Neural crest cell (in vitro differentiated cells): Measurements from ENCODE around the gene EDEM1. TPM values are rescaled to one million over a fixed set of nuclear protein-coding genes. Genes with fewer than 3 reads are reported as not detected.

ENCODE experiments used
- DNase-seq: peaks from one replicate; pipeline ENCODE4 v3.0.0; 2021; ENCODE audit warnings: low read depth, mixed read lengths, low spot score
- H3K27ac Mint-ChIP-seq: one replicate; pipeline ENCODE4 v1.8.0; 2021; ENCODE audit warnings: mild to moderate bottlenecking, mixed read lengths; ENCODE audit not compliant: unreplicated experiment
- H3K27me3 Mint-ChIP-seq: 2 replicates; pipeline ENCODE4 v1.8.0; 2021; ENCODE audit warnings: low read depth, mild to moderate bottlenecking, mixed read lengths
- H3K36me3 Mint-ChIP-seq: 2 replicates; pipeline ENCODE4 v1.8.0; 2021; ENCODE audit warnings: low read depth, mild to moderate bottlenecking, mixed read lengths
- H3K4me1 Mint-ChIP-seq: 2 replicates; pipeline ENCODE4 v1.8.0; 2021; ENCODE audit warnings: mixed read lengths
- H3K4me3 Mint-ChIP-seq: one replicate; pipeline ENCODE4 v1.8.0; 2021; ENCODE audit warnings: mild to moderate bottlenecking, mixed read lengths
- H3K9me3 Mint-ChIP-seq: 2 replicates; pipeline ENCODE4 v1.8.0; 2021; ENCODE audit warnings: mixed read lengths
- total RNA-seq: library from RNA; stranded (reverse); gene quantifications from 2 replicates; pipeline ENCODE4 v1.2.1, GENCODE V29; 2021
- TF ChIP-seq, protein P1 (sequence below): fragments of 200-600 bp; sonication (generic); conservative IDR thresholded peaks from 2 replicates; pipeline ENCODE4 v1.5.0; 2021; ENCODE audit warnings: antibody characterized with exemption, mild to moderate bottlenecking

Gene EDEM1
- total RNA-seq, 1 donor from 2014 or later = 21.2 TPM

DNA sequence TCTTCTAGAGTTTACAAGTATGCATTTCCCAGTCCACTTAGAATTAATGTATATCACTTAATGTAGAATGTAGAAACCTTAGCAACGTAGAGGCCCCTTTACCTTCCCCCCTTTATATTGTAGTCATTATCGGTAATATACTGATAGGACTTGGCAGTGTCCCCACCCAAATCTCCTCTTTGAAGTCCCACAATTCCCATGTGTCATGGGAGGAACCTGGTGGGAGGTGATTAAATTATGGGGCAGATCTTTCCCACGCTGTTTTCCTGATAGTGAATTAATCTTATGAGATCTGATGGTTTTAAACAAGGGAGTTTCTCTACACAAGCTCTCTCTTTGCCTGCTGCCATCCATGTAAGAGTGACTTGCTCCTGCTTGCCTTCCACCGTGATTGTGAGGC lies 34.4 kb upstream of the EDEM1 start:
- Mint-ChIP-seq H3K4me3 (no peak overlapping the region), H3K27me3 (no peaks in the 10 kb centered on the region), H3K36me3 (peaks cover 17% of the 10 kb centered on the region), H3K9me3 (no peaks in the 10 kb centered on the region), H3K27ac (no peak overlapping the region), H3K4me1 (peaks cover 5% of the 10 kb centered on the region)
- no peak for DNase-seq
- TF ChIP-seq, protein P1, sequence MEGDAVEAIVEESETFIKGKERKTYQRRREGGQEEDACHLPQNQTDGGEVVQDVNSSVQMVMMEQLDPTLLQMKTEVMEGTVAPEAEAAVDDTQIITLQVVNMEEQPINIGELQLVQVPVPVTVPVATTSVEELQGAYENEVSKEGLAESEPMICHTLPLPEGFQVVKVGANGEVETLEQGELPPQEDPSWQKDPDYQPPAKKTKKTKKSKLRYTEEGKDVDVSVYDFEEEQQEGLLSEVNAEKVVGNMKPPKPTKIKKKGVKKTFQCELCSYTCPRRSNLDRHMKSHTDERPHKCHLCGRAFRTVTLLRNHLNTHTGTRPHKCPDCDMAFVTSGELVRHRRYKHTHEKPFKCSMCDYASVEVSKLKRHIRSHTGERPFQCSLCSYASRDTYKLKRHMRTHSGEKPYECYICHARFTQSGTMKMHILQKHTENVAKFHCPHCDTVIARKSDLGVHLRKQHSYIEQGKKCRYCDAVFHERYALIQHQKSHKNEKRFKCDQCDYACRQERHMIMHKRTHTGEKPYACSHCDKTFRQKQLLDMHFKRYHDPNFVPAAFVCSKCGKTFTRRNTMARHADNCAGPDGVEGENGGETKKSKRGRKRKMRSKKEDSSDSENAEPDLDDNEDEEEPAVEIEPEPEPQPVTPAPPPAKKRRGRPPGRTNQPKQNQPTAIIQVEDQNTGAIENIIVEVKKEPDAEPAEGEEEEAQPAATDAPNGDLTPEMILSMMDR = no peak

DNA sequence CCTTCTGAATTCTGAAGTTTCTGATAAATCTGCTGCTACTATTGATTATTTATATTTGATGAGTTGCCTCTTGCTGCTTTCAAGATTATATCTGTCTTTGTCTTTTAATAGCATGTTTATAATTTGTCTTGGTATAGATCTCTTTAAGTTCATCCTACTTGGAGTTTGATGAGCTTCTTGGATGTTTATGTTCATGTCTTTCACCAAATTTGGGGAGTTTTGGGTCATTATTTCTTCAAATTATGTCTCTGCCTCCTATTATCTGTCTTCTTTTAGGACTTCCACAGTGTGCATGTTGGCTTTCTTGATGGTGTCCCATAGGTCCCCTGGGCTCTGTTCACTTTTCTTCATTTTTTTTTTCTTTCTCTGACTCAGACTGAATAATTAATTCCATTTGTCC lies 32.3 kb upstream of the EDEM1 start:
- DNase-seq = no peak
- H3K4me3 Mint-ChIP-seq = no peak overlapping the region
- H3K9me3 Mint-ChIP-seq = no peaks in the 10 kb centered on the region
- H3K27ac Mint-ChIP-seq = no peak overlapping the region
- no peaks in the 10 kb centered on the region for H3K27me3 Mint-ChIP-seq
- H3K4me1 Mint-ChIP-seq = peaks cover 3% of the 10 kb centered on the region
- peaks cover 4% of the 10 kb centered on the region for H3K36me3 Mint-ChIP-seq
- TF ChIP-seq, protein P1 = no peak

DNA sequence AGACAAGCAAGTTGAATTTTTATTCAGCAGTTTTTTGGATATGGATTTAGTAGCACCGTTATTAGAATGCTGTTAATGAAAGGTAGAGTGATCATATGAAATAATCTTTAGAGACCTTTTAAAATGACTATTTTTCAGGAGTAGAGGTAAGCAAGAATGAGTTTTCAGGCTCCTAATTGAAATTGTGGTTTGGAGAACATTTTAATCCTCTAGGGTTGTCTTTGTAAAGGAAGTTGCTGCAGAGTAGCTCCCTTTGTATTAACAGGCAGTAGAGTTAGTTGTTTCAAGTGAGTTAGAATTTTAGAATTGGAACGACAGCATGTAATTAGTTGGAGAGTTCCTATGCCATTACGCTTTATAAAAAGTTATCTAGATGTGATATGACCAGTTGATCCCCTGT lies 27.2 kb upstream of the EDEM1 start:
- H3K4me1 Mint-ChIP-seq = peaks cover 23% of the 10 kb centered on the region

DNA sequence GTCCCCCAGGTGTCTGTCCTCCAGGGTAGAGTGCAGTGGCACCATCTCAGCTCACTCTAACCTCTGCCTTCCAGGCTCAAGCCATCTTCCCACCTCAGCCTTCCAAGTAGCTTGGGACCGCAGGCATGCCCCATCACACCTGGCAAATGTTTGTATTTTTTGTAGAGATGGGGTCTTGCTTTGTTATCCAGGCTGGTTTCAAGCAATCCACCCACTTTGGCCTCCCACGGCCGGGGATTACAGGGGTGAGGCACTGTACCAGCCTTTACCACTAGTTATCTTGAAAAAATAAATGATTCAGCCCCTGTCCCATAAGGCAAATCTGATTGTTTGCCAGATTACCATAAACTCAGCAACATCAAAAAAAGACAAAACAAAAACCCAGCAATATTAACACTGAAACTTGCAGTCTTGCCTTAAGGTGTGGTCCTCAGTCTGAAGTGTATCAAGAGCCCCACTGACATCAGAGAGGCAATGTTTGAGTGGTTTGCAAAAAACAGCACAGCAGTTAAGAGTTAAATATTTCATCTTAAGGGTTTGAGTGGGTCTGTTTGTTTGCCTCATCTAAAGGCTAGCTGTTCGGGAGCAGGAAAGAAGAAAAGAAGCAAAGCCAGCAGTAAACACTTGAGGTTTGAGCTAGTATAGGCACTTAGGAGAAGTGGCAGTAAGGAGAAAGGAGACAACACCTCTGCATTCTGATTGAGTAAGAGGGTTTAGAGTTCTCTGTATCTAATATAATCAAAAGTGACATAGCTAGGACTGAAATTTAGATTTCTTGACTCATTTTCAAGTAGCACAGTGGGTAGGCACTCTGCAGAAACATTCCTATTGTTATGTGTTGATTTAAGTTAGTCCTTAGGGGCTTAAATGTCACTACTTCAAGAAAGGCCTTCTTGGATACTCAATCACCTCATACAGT lies 26.3 kb upstream of the EDEM1 start:
- Mint-ChIP-seq H3K36me3 (no peaks in the 10 kb centered on the region), H3K27me3 (no peaks in the 10 kb centered on the region), H3K4me1 (peaks cover 28% of the 10 kb centered on the region), H3K27ac (no peak overlapping the region), H3K9me3 (no peaks in the 10 kb centered on the region), H3K4me3 (no peak overlapping the region)
- TF ChIP-seq, protein P1 = no peak
- DNase-seq = no peak

More for the DNA sequence above, 27.2 kb upstream of the EDEM1 start:
- Mint-ChIP-seq H3K4me3 (no peak overlapping the region), H3K36me3 (peaks cover 2% of the 10 kb centered on the region), H3K9me3 (no peaks in the 10 kb centered on the region), H3K27ac (no peak overlapping the region), H3K27me3 (no peaks in the 10 kb centered on the region)
- no peak for DNase-seq
- TF ChIP-seq, protein P1 = no peak

DNA sequence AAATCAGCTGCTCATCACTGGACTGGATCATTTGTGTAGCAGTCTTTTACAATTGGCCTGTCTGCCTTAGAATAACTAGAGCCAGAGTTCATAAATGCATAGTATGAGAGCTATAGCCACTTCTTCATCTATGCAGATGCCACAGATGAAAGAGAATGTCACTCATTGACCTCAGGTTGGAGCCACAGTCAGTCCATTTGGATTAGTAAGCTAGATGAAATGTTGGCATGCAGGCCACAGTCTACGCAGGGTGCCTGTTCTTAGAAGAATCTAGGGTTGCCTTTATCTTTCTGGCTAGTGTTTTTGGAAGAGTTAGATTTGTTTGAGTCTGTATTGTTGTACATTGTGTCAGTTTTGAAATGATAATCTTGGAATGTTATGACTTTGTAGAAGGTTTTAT lies 25.4 kb upstream of the EDEM1 start:
- Mint-ChIP-seq H3K4me1 (peaks cover 28% of the 10 kb centered on the region), H3K27ac (no peak overlapping the region), H3K9me3 (no peaks in the 10 kb centered on the region), H3K4me3 (no peak overlapping the region), H3K36me3 (no peaks in the 10 kb centered on the region), H3K27me3 (no peaks in the 10 kb centered on the region)
- no peak for DNase-seq
- TF ChIP-seq, protein P1 = no peak
